ENCODE data around the gene TCFL5.

TCFL5 gene

DNA sequence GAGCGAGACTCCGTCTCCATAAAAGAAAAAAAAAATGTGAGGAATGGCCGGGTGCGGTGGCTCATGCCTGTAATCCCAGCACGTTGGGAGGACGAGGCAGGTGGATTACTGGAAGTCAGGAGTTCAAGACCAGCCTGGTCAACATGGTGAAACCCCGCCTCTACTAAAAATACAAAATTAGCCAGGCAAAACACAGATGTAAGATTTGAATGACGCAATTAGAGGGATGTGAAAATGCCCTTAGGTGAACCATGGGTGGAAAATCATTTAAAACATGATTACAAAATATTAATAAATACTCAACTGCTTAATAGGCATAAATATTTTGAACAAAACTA, 23.9 kb downstream of the TCFL5 start:
- in situ Hi-C loops (cut with MboI; ENCODE audit: low sequenced_read_pairs) = no loop called here

GRCh38 chr20:62836967-62837490, 24.6 kb downstream of the TCFL5 start:
- in situ Hi-C loops (cut with MboI; ENCODE audit: low sequenced_read_pairs) = no loop called here

- in situ Hi-C loops (cut with MboI; ENCODE audit: low sequenced_read_pairs) = no loop called here
These were observed 25.4 kb downstream of the TCFL5 start for GRCh38 chr20:62835931-62836861.

DNA sequence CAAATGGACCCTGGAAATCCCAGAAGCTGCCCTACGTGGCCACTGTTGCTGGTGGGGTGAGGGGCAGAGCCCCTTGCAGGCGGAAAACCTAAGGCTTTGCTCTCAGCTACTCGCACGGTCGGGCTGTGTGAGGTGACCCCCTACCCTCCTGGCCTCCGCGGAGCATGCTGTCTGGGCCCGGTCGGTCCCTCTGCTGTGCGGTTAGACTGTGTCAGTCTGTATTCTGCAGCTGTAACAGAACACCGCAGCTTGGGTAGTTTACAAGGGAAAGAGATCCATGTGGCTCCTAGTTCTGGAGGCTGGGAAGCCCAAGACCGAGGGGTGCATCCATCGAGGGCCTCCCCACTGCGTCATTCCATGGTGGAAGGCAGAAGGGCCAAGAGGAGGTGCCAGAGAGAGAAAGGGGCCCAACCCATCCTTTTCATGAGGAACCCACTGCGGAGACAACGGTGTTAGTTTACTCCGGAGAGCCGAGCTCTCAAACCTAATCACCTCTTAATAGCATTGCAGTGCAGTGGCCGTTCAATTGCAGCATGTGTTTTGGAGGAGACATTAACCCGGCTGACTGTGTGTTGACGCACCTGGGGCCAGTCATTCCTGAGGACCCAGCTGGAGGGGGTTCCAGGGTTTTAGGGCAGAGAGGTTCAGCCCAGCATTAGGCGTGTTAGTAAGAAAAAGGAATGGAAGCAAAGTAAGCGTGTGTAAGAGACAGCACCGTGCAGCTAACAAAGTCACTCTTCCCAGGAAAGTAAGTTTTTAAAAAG, 26.5 kb downstream of the TCFL5 start:
- in situ Hi-C loops (cut with MboI; ENCODE audit: low sequenced_read_pairs) = no loop called here

GRCh38 chr20:62832951-62833391, 28.7 kb downstream of the TCFL5 start:
- in situ Hi-C loops (cut with MboI; ENCODE audit: low sequenced_read_pairs) = no loop called here

GRCh38 chr20:62832212-62832922, 29.3 kb downstream of the TCFL5 start:
- in situ Hi-C loops (cut with MboI; ENCODE audit: low sequenced_read_pairs) = no loop called here

DNA sequence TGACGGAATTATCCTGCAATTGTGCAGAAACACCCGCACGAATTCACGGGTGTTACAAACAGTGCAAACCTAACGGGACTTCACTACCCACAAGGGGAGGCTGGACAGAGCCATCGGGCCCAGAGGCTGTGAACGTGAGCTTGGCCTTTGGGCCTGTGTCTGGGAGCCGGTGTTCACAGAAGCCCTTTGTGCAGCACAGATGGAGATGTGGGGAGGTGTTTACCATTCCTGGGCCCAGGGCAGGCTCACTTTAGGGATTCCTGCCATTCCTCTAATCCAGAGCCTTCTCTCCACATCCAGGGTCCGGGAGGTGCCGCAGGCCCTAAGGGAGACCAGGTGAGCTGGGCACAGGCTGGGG, 29.8 kb downstream of the TCFL5 start:
- in situ Hi-C loops (cut with MboI; ENCODE audit: low sequenced_read_pairs) = no loop called here

DNA sequence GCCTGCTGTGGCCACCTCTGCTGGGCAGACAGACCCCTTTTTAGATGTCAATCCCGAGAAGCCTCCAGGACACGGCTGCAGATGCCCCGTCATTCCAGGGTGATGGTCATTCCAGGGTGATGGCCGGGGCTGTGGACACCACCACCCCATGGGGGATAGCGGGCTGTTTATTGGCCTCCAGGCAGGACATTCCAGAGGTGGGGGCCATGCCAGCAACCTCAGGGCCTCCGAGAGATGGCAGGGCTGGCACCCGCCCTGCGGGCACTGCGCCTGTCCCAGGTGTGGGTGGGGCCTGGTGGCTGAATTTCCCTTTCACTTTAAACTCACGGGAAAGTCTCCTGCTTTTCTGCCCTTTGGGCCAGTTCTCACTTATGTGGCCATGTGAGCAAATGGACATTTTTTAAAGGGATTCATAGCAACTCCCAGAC, 30.2 kb downstream of the TCFL5 start:
- in situ Hi-C loops (cut with MboI; ENCODE audit: low sequenced_read_pairs) = no loop called here

GRCh38 chr20:62830821-62831220, 30.8 kb downstream of the TCFL5 start:
- in situ Hi-C loops (cut with MboI; ENCODE audit: low sequenced_read_pairs) = no loop called here

GRCh38 chr20:62830251-62830650, 31.4 kb downstream of the TCFL5 start:
- in situ Hi-C loops (cut with MboI; ENCODE audit: low sequenced_read_pairs) = no loop called here

DNA sequence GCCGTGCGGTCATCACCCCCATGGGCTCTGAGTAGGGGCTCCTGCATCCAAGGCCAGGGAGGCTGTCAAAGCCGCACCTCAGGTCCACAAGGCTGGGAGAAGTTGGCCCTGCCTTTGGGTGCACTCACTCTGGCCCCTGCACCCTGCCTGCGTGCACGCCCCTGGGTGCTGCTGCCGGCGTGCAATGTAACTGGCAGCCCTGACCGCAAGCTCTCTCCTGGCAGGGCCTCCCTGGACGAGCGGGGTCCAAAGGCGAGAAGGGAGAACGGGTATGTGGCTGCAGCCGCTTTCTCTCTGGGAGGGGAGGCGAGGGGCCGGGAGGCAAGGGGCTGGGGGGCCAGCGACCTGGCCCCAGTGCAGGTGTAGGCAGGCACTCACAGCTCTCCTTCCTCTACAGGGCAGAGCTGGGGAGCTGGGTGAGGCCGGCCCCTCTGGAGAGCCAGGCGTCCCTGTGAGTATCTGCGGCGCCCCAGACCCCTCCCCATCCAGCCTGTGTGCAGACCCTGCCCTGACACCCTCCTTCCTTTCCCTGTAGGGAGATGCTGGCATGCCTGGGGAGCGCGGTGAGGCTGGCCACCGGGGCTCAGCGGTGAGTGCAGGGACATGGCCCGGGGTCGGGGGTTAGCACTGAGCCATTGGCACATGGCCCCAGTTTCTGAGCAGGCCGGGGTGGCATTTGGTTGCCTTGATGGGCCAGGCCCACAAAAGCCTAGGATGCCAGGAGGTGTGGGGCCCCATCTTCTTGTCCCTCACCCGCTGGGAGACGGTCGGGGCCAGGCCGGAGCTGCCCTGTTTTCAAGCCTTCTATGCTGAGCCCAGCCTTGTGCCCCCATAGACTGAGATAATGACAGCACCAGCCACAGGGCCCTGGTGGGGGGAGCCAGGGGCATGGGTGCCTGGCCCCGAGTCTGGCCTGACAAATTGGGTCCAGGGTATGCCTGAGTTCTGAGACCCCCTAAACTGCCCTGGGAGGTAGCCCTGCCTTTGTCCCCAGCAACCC, 32.1 kb downstream of the TCFL5 start:
- in situ Hi-C loops (cut with MboI; ENCODE audit: low sequenced_read_pairs) = no loop called here

DNA sequence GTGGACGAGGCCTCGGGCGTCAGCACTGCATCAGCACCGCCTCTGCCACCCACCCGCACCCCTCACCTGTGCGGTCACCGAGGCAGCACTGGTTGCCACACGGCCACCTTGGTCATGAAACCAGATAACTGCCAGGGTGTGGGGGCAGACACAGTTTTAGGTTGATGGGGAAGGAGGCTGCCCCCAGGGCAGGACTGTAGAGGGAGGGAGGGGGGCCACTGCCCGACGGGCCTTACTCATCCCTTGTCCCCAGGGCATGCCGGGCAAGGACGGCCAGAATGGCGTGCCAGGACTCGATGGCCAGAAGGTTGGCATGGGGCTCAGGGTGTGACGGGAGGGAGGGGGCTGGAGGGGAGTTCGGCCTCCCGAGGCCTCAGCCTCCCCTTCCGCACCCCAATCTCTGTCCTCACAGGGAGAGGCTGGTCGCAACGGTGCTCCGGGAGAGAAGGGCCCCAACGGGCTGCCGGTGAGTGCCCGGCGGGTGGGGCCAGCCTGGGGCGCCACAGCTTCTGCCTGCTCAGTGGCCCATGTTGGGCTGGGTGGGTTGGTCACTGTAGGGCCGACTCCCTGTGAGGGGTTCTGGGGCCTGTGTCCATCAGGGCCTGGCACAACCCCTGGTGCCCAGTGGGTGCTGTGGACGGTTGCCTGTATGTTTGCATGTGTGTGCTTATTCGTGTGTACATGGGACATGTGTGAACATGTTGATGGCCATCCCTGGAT, 33.0 kb downstream of the TCFL5 start:
- in situ Hi-C loops (cut with MboI; ENCODE audit: low sequenced_read_pairs) = no loop called here

DNA sequence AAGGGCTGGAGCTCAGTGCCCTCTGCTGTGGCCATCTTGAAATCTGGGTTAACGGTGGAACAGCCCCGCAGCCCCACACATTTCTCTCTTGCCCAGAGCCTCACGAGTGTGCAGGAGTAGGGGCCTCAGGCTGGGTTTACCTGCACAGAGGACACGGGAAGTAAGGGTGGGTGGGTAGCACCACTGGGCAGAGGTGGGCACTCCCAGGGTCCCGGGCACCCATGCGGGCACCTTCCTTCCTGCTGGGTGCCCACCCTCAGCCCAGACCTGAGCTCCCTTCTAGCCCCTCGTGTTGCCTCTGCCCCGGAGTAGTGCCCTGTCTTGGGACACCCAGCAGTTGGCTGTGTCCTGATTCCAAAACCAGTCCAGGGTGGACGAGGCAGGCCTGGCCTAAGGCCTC, 33.6 kb downstream of the TCFL5 start:
- in situ Hi-C loops (cut with MboI; ENCODE audit: low sequenced_read_pairs) = no loop called here

DNA sequence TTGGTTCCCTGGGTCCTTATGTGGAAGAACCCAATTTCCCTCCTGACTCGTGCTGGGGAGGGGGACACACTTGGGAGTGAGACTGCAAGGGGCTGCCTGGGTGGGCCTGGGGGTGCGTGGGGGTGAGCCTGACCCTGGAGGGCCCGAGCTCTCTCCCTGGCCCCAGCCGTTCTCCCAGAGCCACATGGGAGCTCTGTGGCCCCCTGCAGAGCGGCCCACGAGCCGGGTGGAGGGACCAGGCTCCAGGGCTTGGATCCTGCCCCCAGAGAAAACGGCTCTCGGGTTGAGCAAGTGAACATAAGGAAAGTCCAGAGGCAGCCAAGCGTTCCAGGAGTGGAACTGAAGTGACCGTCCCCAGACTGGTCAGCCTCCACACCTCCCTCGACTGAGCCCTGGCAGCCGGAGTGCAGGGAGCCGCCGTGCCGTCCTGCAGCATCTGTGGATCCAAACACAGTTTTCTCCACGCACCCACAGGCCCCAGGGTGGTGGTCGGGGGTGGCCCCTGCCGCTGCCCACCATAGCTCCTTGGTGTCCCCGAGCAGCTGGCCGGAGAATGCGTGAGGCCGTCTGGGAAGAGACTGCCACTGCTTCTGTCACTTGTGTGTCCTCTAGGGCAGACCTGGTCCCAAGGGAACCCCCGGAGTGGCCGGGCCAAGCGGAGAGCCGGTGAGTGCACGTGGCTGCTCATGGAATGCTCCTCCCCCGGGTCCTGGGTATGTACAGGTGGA, 34.1 kb downstream of the TCFL5 start:
- in situ Hi-C loops (cut with MboI; ENCODE audit: low sequenced_read_pairs) = no loop called here

DNA sequence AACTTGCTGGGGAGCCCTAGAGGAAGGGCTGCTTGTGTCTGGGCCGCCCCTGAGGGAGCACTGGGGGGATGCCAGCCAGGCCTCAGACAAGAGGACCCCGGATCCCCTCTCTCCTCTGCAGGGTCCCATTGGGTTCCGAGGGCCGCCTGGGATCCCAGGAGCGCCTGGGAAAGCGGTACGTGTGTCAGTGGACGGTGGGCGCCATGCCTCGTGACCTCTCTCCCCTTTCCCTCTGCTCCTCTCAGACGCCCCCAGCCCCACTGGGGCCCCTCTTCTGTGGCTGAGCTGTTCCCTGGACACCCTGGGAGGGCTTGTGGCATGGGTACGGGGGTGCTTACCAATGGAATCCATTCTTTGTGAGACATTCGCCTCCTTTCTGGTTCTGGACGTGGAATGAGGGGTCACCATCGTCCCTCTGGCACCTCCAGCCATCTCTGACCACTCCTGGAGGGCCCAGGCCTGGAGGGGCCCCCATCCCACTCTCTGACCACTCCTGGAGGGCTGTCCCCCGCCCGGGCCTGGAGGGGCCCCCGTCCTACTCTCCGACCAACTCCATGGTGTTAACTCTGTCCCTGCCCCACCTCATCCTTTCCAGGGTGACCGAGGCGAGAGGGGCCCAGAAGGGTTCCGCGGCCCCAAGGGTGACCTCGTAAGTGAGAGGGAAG, 34.8 kb downstream of the TCFL5 start:
- in situ Hi-C loops (cut with MboI; ENCODE audit: low sequenced_read_pairs) = no loop called here

DNA sequence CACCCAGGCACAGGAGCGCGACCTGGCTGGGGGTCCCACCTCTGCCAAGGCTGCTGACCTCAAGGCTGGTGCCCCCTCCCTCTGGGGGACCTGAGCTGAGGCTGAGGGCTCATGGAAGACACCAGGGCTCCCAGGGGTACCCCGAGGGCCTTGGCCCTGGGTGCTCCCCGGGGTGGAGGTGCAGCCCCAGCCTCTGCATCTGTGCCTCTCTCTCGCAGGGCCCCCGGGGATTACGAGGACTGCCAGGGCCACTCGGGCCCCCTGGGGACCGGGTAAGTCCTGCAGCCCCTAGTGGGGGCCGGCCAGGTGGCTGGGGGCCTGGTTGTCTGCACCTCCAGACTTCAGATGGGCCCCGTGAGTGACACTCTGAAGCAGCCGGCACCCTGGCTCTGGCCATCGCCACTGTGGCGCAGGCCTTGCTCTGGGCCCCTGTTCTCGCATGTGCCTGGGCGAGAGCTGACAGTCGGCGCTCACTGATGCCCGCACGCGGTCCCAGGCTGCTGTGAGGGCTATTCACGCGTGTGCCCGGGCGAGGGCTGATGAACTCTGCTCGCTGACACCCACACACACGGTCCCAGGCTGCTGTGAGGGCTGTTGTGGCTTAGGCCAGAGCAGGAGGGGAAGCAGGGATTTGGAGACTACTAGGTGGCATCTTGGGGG, 35.5 kb downstream of the TCFL5 start:
- in situ Hi-C loops (cut with MboI; ENCODE audit: low sequenced_read_pairs) = no loop called here

DNA sequence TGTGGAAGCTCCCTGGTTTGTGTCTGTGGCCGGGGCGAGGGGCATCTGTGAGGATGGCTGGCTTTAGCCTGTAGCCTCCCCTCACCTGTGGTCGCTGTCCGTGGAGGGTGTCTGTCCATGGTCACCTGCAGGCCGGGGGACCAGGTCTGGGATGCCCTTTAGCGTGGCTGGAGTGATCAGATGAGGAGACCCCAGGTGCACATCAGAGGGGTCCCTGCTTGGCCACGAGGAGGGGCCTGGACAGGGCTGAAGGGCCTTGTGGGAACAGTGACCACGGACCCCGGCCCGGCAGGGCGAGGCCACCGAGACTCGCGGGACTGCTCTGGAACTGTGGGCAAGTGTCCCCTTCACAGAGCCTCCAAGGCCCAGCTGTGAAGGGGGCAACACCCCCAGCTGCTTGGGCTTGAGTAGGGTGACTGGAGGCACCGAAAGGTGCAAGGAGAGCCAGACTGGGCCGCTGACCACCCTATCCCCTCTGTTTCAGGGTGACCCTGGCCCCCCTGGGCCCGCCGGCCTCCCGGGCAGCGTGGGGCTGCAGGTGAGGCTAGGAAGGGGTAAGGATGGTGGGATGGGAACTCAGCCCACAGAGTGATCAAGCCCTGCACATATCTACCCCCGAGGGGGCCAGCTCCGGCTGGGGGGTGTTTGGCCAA, 36.2 kb downstream of the TCFL5 start:
- in situ Hi-C loops (cut with MboI; ENCODE audit: low sequenced_read_pairs) = no loop called here
